Measurements from ENCODE around the gene B4GALT5.
"Not testable (repeated sequence)": the region's sequence is repeated elsewhere in the genome, so short reads cannot be mapped to it uniquely, and the experiment has no call there.

B4GALT5 gene

DNA sequence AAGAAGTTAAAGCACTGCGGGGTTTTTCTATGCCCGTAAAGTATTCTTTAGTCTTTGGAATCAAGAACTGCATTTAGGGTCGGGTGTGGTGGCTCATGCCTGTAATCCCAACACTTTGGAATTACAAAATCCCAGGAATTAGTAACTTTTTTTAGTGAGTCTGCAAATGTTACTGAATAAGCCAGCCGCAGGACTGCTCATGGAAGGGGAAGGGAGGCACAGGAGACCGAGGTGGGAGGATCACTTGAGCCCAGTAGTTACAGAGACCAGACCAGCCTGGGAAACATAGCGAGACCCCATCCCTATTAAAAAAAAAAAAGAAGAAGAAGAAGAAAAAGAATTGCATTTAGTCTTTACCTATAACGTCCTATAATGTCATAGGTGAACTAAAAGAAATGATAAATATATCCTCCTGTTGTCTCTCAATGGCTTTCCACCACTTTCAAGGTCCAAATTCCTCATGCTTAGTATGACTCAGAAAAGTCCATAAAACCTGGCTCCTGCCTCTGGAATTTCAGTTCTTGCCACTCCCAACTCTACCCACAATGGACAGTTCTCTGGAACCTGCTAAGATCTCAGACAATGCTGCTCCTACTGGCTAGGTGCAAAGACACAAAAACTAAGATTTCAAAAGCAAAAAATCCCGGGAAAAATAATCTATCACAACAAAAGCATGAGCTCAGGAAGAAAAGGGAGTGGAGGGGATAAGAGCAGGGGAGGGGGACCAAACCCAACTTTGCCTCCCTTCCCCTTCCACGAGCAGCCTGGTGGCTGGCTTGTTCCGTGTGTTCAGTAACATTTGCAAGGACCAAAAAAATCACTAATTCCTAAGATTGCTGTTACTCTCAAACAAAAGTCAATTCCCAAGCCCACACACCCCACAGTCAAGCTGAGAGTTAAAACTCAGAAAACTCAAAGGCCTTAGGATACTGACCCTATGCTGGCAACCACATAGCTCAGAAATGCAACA is 39.0 kb downstream of the B4GALT5 start:
- Histone ChIP-seq H3K79me1 (ENCODE audit: low read length) (peaks cover 14% of the 10 kb centered on the region), H2BK5ac (ENCODE audit: low read length) (no peak overlapping the region), H3K27ac (ENCODE audit: low read depth, low read length) (no peak overlapping the region), H3K4me3 (ENCODE audit: low read length) (no peak overlapping the region), H3K4ac (ENCODE audit: low read depth, low read length) (no peak overlapping the region), H3K23ac (ENCODE audit: low read length) (no peak overlapping the region), H2BK15ac (replicated peaks; ENCODE audit: low read depth) (no peak overlapping the region), H2BK120ac (ENCODE audit: low read depth, low read length) (no peak overlapping the region), H3K79me2 (ENCODE audit: control insufficient read depth, insufficient read depth, low read length) (peaks cover 77% of the 10 kb centered on the region), H3K36me3 (ENCODE audit: control insufficient read depth, insufficient read depth, low read length) (no peaks in the 10 kb centered on the region), H3K27me3 (ENCODE audit: insufficient read depth, low read length, poor library complexity) (no peaks in the 10 kb centered on the region), H3K4me1 (ENCODE audit: control insufficient read depth, low read depth, low read length) (peaks cover 29% of the 10 kb centered on the region), H4K5ac (ENCODE audit: low read length) (no peak overlapping the region), H3K56ac (ENCODE audit: low read length) (no peak overlapping the region), H3K18ac (ENCODE audit: low read length) (no peak overlapping the region), H3K9ac (ENCODE audit: low read length) (no peak overlapping the region), H3K4me2 (ENCODE audit: low read length) (no peak overlapping the region), H4K8ac (ENCODE audit: low read depth, low read length) (no peak overlapping the region), H2AK5ac (ENCODE audit: low read length) (no peak overlapping the region)
- peak; percentile 59 for DNase-seq
- no CpG with 5 or more reads among the region's 10 CpGs for WGBS (ENCODE audit: extremely low coverage, insufficient coverage, low lambda C conversion rate)

DNA sequence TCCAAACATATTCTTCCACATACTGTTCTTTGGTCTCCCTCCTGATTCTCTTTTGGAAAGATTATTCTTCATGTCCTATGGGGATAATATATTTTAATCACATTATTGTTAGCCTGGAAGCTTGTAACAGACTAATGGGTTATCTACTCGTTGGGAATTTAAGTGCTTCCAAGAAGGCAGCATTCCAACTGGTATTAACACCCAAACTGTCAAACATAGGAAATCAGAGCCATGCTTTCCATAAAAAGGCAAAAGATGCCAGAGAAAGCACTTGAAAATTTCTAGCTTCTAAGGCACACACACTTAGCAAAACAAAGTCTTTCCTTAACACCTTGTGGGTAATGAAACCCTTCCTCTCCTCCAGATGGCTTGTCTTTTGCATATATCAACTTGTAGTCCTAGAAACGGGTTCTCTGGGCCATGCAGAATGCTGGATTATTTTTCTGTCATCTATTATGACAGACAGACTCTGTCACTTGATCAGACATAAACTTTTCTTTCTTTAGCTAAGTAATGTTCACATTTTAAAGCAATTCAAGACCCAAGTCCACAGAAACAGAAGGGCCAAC is 41.5 kb downstream of the B4GALT5 start:
- Histone ChIP-seq H3K56ac (ENCODE audit: low read length) (no peak overlapping the region), H3K79me1 (ENCODE audit: low read length) (peaks cover 9% of the 10 kb centered on the region), H2AK5ac (ENCODE audit: low read length) (no peak overlapping the region), H3K9ac (ENCODE audit: low read length) (no peak overlapping the region), H2BK120ac (ENCODE audit: low read depth, low read length) (no peak overlapping the region), H2BK5ac (ENCODE audit: low read length) (no peak overlapping the region), H3K4me3 (ENCODE audit: low read length) (no peak overlapping the region), H4K5ac (ENCODE audit: low read length) (no peak overlapping the region), H3K79me2 (ENCODE audit: control insufficient read depth, insufficient read depth, low read length) (peaks cover 75% of the 10 kb centered on the region), H3K4me2 (ENCODE audit: low read length) (no peak overlapping the region), H3K4ac (ENCODE audit: low read depth, low read length) (no peak overlapping the region), H2BK15ac (replicated peaks; ENCODE audit: low read depth) (no peak overlapping the region), H3K27ac (ENCODE audit: low read depth, low read length) (no peak overlapping the region), H3K36me3 (ENCODE audit: control insufficient read depth, insufficient read depth, low read length) (no peaks in the 10 kb centered on the region), H3K27me3 (ENCODE audit: insufficient read depth, low read length, poor library complexity) (no peaks in the 10 kb centered on the region), H4K8ac (ENCODE audit: low read depth, low read length) (no peak overlapping the region), H3K23ac (ENCODE audit: low read length) (no peak overlapping the region), H3K18ac (ENCODE audit: low read length) (no peak overlapping the region), H3K4me1 (ENCODE audit: control insufficient read depth, low read depth, low read length) (peaks cover 23% of the 10 kb centered on the region)
- DNase-seq: no peak
- no CpG with 5 or more reads among the region's 2 CpGs for WGBS (ENCODE audit: extremely low coverage, insufficient coverage, low lambda C conversion rate)

DNA sequence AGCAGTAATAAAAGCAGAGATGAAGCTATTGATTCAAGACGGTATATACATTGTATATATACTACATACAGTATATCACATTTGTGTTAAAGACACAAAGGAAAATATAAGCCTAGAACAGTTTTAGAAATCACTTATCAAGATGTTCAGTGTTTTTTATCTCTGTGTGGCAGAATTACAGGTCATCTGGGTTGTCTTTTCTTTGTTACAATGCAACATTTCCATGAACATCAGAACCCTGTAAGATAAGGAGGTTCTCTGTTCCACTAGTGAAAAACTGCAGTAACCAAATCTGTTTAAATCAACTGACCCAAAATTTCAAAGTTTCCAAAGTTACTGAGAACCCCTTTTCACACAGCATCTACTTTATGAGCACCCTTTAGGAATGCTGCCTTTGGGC is 42.2 kb downstream of the B4GALT5 start:
- no peak overlapping the region for H2AK5ac ChIP-seq (ENCODE audit: low read length)
- H3K18ac ChIP-seq (ENCODE audit: low read length): no peak overlapping the region
- H2BK120ac ChIP-seq (ENCODE audit: low read depth, low read length): no peak overlapping the region
- H3K9ac ChIP-seq (ENCODE audit: low read length): no peak overlapping the region
- no peak for DNase-seq
- H3K4me2 ChIP-seq (ENCODE audit: low read length): no peak overlapping the region
- no peak overlapping the region for H4K8ac ChIP-seq (ENCODE audit: low read depth, low read length)
- peaks cover 23% of the 10 kb centered on the region for H3K4me1 ChIP-seq (ENCODE audit: control insufficient read depth, low read depth, low read length)
- no peak overlapping the region for H2BK15ac ChIP-seq (replicated peaks; ENCODE audit: low read depth)
- H3K4ac ChIP-seq (ENCODE audit: low read depth, low read length): no peak overlapping the region
- no peak overlapping the region for H3K56ac ChIP-seq (ENCODE audit: low read length)
- H2BK5ac ChIP-seq (ENCODE audit: low read length): no peak overlapping the region
- H3K79me1 ChIP-seq (ENCODE audit: low read length): peaks cover 5% of the 10 kb centered on the region
- H3K79me2 ChIP-seq (ENCODE audit: control insufficient read depth, insufficient read depth, low read length): peaks cover 74% of the 10 kb centered on the region
- WGBS (ENCODE audit: extremely low coverage, insufficient coverage, low lambda C conversion rate): no CpG with 5 or more reads among the region's 1 CpG
- no peak overlapping the region for H3K23ac ChIP-seq (ENCODE audit: low read length)
- H3K27ac ChIP-seq (ENCODE audit: low read depth, low read length): no peak overlapping the region
- H3K4me3 ChIP-seq (ENCODE audit: low read length): no peak overlapping the region
- no peaks in the 10 kb centered on the region for H3K36me3 ChIP-seq (ENCODE audit: control insufficient read depth, insufficient read depth, low read length)
- H3K27me3 ChIP-seq (ENCODE audit: insufficient read depth, low read length, poor library complexity): no peaks in the 10 kb centered on the region
- no peak overlapping the region for H4K5ac ChIP-seq (ENCODE audit: low read length)

DNA sequence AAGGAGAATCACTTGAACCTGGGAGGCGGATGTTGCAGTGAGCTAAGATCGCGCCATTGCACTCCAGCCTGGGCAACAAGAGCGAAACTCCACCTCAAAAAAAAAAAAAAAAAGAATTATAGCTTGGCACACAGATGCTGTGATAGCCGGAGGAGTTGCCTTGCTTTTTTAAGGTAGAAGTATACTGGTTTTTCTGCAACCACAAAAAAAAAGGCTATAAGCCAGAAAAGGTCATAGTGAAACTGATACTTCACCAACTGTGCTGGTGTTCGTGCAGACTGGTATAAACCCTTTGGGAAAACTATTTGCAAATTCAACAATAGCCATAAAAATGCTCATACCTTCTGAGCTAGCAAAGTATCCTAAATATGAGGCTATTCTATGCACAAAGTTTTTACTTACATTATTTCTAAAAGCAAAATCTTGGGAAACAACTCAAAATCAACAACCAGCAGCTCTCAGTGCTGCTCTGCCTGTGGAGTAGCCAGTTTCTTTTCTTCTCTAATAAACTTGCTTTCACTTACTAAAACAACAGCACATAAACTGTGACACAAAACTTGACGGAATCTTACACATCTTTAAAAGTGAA is 44.0 kb downstream of the B4GALT5 start:
- DNase-seq: no peak
- no peaks in the 10 kb centered on the region for H3K27me3 ChIP-seq (ENCODE audit: insufficient read depth, low read length, poor library complexity)
- no peak overlapping the region for H2AK5ac ChIP-seq (ENCODE audit: low read length)
- no peak overlapping the region for H3K56ac ChIP-seq (ENCODE audit: low read length)
- WGBS (ENCODE audit: extremely low coverage, insufficient coverage, low lambda C conversion rate): no CpG with 5 or more reads among the region's 7 CpGs
- peaks cover 5% of the 10 kb centered on the region for H3K79me1 ChIP-seq (ENCODE audit: low read length)
- H2BK15ac ChIP-seq (replicated peaks; ENCODE audit: low read depth): no peak overlapping the region
- H3K36me3 ChIP-seq (ENCODE audit: control insufficient read depth, insufficient read depth, low read length): no peaks in the 10 kb centered on the region
- H3K23ac ChIP-seq (ENCODE audit: low read length): no peak overlapping the region
- peaks cover 72% of the 10 kb centered on the region for H3K79me2 ChIP-seq (ENCODE audit: control insufficient read depth, insufficient read depth, low read length)
- H3K4me1 ChIP-seq (ENCODE audit: control insufficient read depth, low read depth, low read length): peaks cover 15% of the 10 kb centered on the region
- H2BK120ac ChIP-seq (ENCODE audit: low read depth, low read length): no peak overlapping the region
- no peak overlapping the region for H2BK5ac ChIP-seq (ENCODE audit: low read length)
- H3K4ac ChIP-seq (ENCODE audit: low read depth, low read length): no peak overlapping the region
- H3K4me3 ChIP-seq (ENCODE audit: low read length): no peak overlapping the region
- no peak overlapping the region for H3K4me2 ChIP-seq (ENCODE audit: low read length)
- no peak overlapping the region for H3K9ac ChIP-seq (ENCODE audit: low read length)
- H4K5ac ChIP-seq (ENCODE audit: low read length): no peak overlapping the region
- H3K18ac ChIP-seq (ENCODE audit: low read length): no peak overlapping the region
- no peak overlapping the region for H4K8ac ChIP-seq (ENCODE audit: low read depth, low read length)
- no peak overlapping the region for H3K27ac ChIP-seq (ENCODE audit: low read depth, low read length)

DNA sequence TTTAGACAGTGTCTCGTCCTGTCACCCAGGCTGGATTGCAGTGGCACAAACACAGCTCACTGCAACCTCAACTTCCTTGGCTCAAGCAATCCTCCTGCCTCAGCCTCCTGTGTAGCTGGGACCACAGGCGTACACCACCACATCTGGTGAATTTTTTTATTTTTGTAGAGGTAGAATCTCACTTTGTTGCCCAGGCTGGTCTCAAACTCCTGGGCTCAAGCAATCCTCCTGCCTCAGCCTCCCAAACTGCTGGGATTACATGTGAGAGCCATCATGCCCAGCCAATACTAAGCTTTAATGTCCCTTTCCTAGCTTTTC is 44.8 kb downstream of the B4GALT5 start:
- not testable (repeated sequence) for H3K9ac ChIP-seq (ENCODE audit: low read length); H3K27me3 ChIP-seq (ENCODE audit: insufficient read depth, low read length, poor library complexity); H4K8ac ChIP-seq (ENCODE audit: low read depth, low read length); H2BK120ac ChIP-seq (ENCODE audit: low read depth, low read length); H3K56ac ChIP-seq (ENCODE audit: low read length); H3K27ac ChIP-seq (ENCODE audit: low read depth, low read length); H2BK5ac ChIP-seq (ENCODE audit: low read length); H3K36me3 ChIP-seq (ENCODE audit: control insufficient read depth, insufficient read depth, low read length); H2BK15ac ChIP-seq (replicated peaks; ENCODE audit: low read depth); H3K4ac ChIP-seq (ENCODE audit: low read depth, low read length); H3K79me1 ChIP-seq (ENCODE audit: low read length); H4K5ac ChIP-seq (ENCODE audit: low read length); H3K23ac ChIP-seq (ENCODE audit: low read length); H3K18ac ChIP-seq (ENCODE audit: low read length); H2AK5ac ChIP-seq (ENCODE audit: low read length); H3K4me3 ChIP-seq (ENCODE audit: low read length); H3K4me2 ChIP-seq (ENCODE audit: low read length); DNase-seq
- H3K4me1 ChIP-seq (ENCODE audit: control insufficient read depth, low read depth, low read length): peaks cover 14% of the 10 kb centered on the region
- H3K79me2 ChIP-seq (ENCODE audit: control insufficient read depth, insufficient read depth, low read length): peaks cover 73% of the 10 kb centered on the region
- no CpG with 5 or more reads among the region's 2 CpGs for WGBS (ENCODE audit: extremely low coverage, insufficient coverage, low lambda C conversion rate)

Data from mesendoderm (in vitro differentiated cells).